GM19240 (cell line): ENCODE results near the gene DOHH.
"Not testable (repeated sequence)": the region's sequence is repeated elsewhere in the genome, so short reads cannot be mapped to it uniquely, and the experiment has no call there.

ENCODE experiments used
- DNase-seq: peaks from one replicate; pipeline ENCODE4 v3.0.0; 2011; ENCODE audit warnings: low spot score; ENCODE audit not compliant: insufficient read length

The DOHH gene

DNA sequence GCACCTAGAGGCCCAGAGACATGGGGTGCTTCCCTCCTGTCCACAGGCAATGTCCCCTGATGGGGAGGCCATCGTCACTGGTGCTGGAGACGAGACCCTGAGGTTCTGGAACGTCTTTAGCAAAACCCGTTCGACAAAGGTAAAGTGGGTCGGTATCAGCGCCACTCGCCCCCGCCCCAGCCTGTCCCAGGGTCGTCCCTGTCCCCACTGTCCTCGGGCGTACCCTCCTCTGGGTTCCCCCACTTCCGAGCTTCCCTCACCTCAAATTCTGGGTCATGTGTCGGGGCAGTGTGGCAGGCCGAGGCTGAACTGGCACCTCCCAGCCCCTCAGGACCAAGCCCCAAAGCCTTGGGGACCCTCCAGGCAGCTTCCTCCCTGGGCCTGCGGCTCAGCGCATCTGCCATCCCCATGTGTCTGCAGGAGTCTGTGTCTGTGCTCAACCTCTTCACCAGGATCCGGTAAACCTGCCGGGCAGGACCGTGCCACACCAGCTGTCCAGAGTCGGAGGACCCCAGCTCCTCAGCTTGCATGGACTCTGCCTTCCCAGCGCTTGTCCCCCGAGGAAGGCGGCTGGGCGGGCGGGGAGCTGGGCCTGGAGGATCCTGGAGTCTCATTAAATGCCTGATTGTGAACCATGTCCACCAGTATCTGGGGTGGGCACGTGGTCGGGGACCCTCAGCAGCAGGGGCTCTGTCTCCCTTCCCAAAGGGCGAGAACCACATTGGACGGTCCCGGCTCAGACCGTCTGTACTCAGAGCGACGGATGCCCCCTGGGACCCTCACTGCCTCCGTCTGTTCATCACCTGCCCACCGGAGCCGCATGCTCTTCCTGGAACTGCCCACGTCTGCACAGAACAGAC lies 34.1 kb upstream of the DOHH start:
- DNase-seq = no peak

DNA sequence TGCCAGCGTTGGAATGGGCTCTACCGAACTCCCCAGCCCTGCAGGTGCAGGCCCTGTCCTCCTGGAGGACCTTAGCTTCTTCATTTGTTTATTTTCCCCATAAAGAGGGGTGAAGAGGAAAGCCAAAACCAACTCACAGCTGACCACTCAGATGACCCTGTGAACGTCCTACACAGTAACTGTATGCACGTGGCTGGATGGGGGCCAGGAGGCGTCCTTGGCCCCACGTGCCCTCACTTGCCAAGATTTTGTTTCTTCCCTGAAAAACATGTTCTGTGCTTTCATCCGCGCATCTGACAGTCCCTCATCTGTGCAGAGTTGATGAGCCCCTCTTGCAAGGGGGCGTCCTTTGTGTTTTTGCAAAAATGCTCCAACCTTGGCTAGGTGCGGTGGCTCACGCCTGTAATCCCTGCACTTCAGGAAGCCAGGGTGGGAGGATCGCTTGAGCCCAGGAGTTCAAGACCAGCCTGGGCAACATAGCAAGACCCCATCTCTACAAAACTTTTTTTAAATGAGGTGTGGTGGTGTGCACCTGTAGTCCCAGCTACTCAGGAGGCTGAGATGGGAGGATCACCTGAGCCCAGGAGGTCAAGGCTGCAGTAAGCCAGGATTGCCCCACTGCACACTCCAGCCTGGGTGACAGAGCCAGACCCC lies 33.2 kb upstream of the DOHH start:
- DNase-seq = no peak

DNA sequence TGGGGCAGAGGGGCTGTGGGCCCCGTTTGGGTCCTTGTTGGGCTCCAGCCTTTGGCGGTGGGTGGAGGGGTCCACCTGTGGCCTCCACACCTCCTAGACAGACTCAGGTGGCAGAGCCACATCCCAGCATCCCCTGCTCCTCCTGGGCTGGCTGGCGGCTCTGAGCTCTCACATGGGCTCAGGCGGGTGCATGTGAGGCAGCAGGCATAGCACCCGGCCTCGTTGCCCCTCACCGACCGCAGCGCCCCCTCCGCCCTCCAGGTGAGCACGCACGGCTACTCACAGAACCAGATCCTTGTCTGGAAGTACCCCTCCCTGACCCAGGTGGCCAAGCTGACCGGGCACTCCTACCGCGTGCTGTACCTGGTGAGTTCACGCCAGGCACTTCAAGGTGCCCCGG lies 32.6 kb upstream of the DOHH start:
- no peak for DNase-seq

DNA sequence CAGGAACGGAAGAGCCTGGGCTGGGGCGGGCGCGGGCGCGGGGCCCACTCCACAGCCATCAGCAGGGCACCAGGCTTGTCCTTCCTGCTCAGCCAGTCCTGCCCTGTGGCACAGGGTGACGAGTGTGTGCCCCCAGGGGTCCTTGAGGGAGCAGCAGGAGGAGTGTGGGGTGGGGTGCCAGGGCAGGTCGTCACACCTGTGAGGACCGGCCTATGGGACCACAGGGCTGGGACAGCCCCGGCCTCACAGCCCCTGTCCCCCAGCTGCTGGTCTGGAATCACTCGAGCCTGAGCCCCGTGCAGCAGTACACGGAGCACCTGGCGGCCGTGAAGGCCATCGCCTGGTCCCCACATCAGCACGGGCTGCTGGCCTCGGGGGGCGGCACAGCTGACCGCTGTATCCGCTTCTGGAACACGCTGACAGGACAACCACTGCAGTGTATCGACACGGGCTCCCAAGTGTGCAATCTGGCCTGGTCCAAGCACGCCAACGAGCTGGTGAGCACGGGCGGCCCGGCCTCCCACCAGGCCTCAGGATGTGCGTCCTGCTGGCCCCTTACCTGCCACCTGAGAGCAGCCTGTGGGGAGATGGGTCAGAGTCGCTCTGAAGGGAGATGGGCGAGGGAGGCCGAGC lies 31.8 kb upstream of the DOHH start:
- no peak for DNase-seq

DNA sequence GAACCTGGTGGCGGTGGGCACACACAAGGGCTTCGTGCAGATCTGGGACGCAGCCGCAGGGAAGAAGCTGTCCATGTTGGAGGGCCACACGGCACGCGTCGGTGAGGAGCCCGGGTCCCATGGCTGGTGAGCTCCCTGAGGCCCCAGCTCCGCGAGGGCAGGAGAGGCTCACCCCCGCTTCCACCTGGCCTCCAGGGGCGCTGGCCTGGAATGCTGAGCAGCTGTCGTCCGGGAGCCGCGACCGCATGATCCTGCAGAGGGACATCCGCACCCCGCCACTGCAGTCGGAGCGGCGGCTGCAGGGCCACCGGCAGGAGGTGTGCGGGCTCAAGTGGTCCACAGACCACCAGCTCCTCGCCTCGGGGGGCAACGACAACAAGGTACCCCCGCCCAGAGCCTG lies 31.2 kb upstream of the DOHH start:
- no peak for DNase-seq

DNA sequence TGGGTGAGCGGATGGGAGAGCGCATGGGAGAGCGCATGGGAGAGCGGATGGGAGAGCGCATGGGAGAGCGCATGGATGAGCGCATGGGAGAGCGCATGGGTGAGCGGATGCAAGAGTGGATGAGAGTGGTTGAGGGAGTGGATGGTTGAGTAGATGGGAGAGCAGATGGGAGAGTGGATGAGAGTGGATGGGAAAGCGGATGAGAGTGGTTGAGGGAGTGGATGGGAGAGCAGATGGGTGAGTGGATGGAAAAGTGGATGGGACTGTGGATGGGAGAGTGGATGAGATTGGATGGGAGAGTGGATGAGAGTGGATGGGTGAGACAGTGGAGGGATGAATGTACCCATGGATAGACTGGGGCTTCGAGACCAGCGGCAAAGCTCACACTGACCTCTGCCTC lies 29.9 kb upstream of the DOHH start:
- DNase-seq = no peak

DNA sequence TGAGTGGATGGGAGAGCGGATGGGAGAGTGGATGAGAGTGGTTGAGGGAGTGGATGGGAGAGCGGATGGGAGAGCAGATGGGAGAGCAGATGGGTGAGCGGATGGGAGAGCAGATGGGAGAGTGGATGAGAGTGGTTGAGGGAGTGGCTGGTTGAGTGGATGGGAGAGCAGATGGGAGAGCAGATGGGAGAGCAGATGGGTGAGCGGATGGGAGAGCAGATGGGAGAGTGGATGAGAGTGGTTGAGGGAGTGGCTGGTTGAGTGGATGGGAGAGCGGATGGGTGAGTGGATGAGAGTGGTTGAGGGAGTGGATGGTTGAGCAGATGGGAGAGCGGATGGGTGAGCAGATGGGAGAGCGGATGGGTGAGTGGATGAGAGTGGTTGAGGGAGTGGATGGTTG lies 28.8 kb upstream of the DOHH start:
- not testable (repeated sequence) for DNase-seq

GRCh38 chr19:3528539-3529211 lies 28.2 kb upstream of the DOHH start:
- no peak for DNase-seq

GRCh38 chr19:3528080-3528479 lies 27.6 kb upstream of the DOHH start:
- no peak for DNase-seq

- no peak for DNase-seq
Measured at GRCh38 chr19:3527238-3527910, 26.9 kb upstream of the DOHH start.

DNA sequence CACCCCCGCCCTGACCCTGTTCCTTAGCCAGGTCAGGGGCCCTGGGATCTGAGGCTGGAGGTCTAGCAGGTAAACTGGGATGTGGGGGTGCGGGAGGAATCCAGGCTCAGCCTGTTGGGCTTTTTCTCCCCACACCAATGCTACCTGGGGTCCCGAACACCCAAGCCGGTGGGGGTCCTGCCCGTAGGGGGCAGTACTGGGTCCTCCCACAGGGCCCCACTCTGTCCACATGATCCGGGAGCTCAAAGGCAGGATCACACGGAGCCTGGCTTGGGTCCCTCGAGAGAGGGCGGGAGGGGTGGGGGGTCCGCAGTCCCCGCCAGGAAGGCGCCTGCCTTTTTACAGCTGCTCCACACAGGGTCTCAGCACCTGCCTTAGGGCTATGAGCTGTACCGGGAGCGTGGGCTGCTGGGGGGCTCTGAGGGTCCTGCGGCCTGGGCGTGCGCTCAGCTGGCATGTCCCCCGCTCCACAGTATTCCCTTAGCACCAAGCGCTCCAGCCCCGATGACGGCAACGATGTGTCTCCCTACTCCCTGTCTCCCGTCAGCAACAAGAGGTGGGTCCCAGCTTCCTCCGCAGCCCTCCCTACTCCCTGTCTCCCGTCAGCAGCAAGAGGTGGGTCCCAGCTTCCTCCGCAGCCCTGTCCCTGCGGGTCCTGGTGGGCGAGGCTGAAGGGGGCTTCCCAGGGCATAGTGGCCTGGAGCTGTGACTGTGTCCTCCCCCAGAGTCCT lies 26.2 kb upstream of the DOHH start:
- no peak for DNase-seq

DNA sequence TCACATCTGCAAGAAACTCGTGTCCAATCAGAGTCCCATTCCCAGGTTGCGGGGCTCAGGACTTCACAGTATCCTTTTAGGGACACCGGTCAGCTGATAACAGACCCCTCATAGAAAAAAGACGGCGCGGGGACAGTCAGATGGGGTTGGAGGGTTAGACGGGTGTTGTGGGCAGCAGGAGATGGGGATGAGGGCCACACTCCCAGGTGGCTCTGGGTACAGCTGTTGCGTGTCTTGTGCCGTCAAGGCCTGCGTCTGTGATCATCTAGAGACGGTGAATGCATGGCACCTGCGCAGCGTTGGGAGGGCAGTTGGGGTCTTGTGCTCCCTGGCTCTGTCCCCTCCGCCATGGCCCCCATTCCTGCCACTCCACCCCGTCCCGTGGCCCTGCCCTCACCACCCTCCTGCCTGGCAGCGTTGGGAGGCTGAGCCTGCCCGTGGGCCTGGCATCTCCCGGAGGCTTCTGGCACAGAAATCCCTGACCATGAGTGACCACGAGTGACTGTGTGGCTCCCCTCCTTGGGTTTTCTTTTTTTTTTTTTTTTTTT lies 24.5 kb upstream of the DOHH start:
- no peak for DNase-seq

- no peak for DNase-seq
Measured at GRCh38 chr19:3524078-3524842, 23.8 kb upstream of the DOHH start.

GRCh38 chr19:3523361-3524077 lies 23.0 kb upstream of the DOHH start:
- DNase-seq = no peak

GRCh38 chr19:3522421-3523360 lies 22.2 kb upstream of the DOHH start:
- no peak for DNase-seq

DNA sequence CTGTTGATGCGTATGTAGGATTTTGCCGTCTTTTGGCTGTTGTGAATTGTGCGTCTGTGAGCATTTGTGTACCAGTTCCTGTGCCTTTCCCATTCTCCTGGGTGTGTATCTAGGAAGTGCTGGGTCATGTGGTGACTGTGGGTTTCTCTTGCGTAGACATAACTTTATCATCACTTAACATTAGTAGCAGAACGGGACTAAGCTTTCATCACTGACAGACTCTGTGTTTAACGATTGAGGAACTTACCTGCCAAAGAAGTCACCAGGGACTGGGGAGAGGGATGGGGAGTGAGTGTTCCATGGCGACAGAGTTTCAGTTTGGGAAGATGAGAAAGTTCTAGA lies 20.6 kb upstream of the DOHH start:
- no peak for DNase-seq

GRCh38 chr19:3520166-3521103 lies 20.0 kb upstream of the DOHH start:
- no peak for DNase-seq
